ENCODE results near the gene RAVER2.

The RAVER2 gene

DNA sequence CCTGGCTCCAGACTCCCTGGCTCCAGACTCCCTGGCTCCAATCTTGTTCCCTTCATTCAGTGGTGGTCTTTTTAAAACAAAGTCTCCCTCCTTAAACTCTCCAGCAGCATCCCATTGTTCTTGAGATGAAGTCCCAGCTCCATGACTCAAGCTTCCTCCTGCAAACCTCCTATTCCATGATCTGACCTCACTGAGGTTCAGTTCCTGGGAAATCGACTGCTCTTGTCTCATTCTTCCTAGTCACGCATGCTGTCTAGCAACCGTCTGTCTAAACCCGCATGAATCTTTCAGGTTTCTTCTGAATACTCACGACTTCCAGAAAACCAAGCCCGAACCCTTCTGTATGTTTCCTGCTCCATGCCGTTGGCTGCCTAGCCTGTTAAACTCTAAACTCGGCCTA is 91.9 kb downstream of the RAVER2 start:
- TF ChIP-seq, protein P1, sequence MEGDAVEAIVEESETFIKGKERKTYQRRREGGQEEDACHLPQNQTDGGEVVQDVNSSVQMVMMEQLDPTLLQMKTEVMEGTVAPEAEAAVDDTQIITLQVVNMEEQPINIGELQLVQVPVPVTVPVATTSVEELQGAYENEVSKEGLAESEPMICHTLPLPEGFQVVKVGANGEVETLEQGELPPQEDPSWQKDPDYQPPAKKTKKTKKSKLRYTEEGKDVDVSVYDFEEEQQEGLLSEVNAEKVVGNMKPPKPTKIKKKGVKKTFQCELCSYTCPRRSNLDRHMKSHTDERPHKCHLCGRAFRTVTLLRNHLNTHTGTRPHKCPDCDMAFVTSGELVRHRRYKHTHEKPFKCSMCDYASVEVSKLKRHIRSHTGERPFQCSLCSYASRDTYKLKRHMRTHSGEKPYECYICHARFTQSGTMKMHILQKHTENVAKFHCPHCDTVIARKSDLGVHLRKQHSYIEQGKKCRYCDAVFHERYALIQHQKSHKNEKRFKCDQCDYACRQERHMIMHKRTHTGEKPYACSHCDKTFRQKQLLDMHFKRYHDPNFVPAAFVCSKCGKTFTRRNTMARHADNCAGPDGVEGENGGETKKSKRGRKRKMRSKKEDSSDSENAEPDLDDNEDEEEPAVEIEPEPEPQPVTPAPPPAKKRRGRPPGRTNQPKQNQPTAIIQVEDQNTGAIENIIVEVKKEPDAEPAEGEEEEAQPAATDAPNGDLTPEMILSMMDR (IDR thresholded peaks at IDR 0.05; ENCODE audit: low read depth, low read length, missing control alignments) = no peak
- DNase-seq (ENCODE audit: low read depth) = no peak
- in situ Hi-C loops (cut with HindIII; ENCODE audit: low sequenced_read_pairs) = no loop called here
- no peak overlapping the region for H3K4me3 ChIP-seq (ENCODE audit: low read depth, low read length)

DNA sequence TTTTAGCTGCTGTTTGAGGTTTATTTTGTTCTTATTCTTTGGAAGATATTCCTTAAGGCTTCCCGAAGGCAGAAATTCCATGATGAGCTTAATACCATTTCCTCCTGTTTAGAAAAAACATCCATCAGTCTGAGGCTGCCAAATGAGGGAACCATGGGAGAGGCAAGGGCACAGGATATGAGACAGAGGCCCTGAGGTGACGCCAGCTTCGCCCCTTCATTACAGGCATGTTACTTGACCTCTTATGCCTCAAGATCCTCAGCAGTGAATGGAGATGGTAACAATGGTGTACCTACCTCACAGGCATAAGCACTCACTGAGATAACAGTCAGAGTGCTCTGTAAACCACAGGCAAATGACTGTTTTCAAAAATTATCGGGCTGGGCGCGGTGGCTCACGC is 93.6 kb downstream of the RAVER2 start:
- in situ Hi-C loops (cut with HindIII; ENCODE audit: low sequenced_read_pairs) = no loop called here
- TF ChIP-seq, protein P1 (IDR thresholded peaks at IDR 0.05; ENCODE audit: low read depth, low read length, missing control alignments) = no peak
- DNase-seq (ENCODE audit: low read depth) = no peak
- no peak overlapping the region for H3K4me3 ChIP-seq (ENCODE audit: low read depth, low read length)

DNA sequence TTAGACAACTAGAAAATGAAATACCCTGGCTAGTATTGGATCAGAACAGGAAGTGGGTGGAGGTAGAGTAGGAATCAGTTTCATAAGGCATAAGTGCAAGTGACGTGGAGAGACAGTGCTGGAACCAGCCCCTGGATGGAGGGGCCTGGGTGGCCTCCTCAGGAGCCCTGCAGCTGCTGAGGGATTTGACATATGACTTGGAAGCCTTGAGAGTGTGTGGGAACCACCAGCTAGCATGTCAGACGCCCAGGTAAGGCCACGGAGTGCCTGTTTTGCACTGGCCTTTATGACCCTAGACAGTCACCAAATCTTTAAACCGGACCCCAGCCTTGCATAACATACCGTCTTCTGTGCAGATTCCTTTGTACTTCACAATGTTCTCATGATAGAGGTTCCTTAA is 94.4 kb downstream of the RAVER2 start:
- H3K4me3 ChIP-seq (ENCODE audit: low read depth, low read length) = no peak overlapping the region
- DNase-seq (ENCODE audit: low read depth) = no peak
- TF ChIP-seq, protein P1 (IDR thresholded peaks at IDR 0.05; ENCODE audit: low read depth, low read length, missing control alignments) = no peak
- in situ Hi-C loops (cut with HindIII; ENCODE audit: low sequenced_read_pairs) = no loop called here

DNA sequence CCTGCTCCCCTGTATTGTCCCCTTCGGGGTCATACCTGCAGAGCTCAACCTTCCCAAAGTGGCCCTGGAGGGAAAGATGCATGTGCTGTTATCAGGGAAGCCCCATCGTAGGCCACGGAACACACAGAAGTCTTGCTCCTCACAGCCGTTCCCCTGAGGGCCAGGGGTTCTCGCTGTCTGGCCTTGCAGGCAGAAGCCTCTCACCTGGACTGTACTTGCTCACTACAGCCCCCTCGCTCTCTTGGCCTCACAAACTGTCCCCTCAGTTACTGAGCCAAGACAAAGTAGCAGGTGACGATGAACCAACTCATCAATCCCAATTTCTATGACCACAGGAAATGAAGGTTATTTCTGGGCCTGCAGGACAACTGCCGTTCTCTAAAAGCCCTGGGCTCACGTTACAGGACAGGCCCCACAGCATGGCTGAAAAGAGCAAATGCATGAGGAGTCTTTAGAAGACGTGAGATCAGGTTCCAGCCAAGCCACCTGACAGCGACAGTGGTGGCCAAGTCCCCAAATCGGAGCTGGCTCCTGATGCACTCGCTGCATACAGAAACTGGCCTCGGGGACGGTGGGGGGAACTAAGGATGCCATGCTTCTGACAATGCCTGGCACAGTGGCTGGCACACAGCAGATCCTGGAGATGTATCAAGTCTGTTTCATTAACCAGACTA is 95.0 kb downstream of the RAVER2 start:
- no peak for DNase-seq (ENCODE audit: low read depth)
- H3K4me3 ChIP-seq (ENCODE audit: low read depth, low read length) = no peak overlapping the region
- in situ Hi-C loops (cut with HindIII; ENCODE audit: low sequenced_read_pairs) = no loop called here
- TF ChIP-seq, protein P1 (IDR thresholded peaks at IDR 0.05; ENCODE audit: low read depth, low read length, missing control alignments) = no peak

DNA sequence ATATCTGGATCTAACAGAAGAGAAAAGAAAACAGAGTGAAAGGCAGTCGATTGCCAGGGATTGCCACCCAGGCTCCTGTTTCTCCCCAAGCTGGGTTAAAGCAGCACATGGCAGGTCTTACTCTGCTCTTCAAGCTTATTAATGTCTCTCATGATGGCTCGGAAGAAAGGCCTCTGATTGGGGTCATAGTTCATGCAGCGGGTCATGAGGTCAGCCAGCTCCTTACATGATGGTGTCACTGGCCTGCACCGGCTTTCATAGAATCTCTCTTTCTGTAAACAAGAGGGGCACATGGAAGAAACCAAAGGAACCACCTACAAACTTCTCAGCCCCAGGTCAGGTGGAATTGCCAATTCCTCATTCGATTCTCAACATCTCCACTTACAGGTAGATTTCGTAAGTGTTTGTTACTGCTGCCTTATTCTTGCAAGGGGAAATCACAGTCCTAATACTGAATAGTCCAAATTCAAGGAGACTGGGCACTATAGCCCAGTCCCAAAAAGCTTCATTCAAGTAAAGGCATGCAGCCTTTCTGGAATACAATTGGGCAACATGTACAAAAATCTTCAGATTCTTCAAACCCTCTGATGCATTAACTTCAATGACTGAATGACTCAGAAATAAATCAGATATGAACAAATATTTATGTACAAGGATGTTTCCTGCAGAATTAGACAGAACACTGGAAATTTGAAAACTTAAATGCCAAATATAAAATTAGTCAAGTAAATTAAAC is 96.6 kb downstream of the RAVER2 start:
- in situ Hi-C loops (cut with HindIII; ENCODE audit: low sequenced_read_pairs) = no loop called here
- no peak for DNase-seq (ENCODE audit: low read depth)
- TF ChIP-seq, protein P1 (IDR thresholded peaks at IDR 0.05; ENCODE audit: low read depth, low read length, missing control alignments) = no peak
- no peak overlapping the region for H3K4me3 ChIP-seq (ENCODE audit: low read depth, low read length)

DNA sequence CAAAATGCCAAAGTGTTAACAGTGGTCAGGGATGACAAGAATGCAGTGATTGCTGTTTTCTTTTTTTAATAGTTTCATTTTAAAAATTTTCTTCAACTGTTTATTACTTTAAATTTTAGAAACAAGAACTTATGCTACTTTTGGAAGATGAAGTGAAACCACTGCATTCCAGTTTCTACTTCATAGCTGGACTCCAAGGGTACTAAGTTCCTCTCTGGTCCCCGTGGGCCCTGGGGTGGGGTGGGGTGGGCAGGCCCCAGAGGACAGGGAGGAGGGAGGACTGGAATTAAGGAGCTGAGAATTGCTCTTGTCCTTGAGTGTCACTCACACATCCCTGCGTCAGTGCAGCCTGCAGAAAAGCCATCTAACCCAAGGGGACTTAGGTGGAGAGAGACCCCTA is 97.3 kb downstream of the RAVER2 start:
- in situ Hi-C loops (cut with HindIII; ENCODE audit: low sequenced_read_pairs) = no loop called here
- no peak overlapping the region for H3K4me3 ChIP-seq (ENCODE audit: low read depth, low read length)
- TF ChIP-seq, protein P1 (IDR thresholded peaks at IDR 0.05; ENCODE audit: low read depth, low read length, missing control alignments) = no peak
- DNase-seq (ENCODE audit: low read depth) = no peak

All from astrocyte of the cerebellum (primary cell).